ENCODE data around the gene NOSTRIN.

NOSTRIN gene

DNA sequence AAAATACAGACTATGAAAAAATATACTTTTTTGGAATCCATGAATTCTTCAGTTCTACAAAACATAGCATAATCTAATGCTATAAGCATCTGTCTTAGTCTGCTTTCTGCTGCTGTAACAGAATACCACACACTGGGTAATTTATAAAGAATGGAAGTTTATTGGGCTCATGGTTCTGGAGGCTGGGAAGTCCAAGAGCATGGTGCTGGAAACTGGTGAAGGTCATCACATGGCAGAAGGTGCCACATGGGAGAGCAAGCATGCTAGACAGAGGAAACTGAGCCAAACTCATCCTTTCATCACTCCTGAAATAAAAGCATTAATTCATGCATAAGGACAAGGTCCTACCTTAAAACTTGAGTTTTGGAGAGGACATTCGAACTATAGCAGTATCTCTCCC, 26.6 kb upstream of the NOSTRIN start:
- in situ Hi-C loops (cut with HindIII; ENCODE audit: low sequenced_read_pairs), result no loop called here
- no peak for DNase-seq (ENCODE audit: low read depth)
- H3K4me3 ChIP-seq (ENCODE audit: low read depth, low read length), result no peak overlapping the region
- no peak for TF ChIP-seq CTCF (IDR thresholded peaks at IDR 0.05; ENCODE audit: low read depth, low read length, missing control alignments)

- DNase-seq (ENCODE audit: low read depth), result no peak
- no peak overlapping the region for H3K4me3 ChIP-seq (ENCODE audit: low read depth, low read length)
- no peak for TF ChIP-seq CTCF (IDR thresholded peaks at IDR 0.05; ENCODE audit: low read depth, low read length, missing control alignments)
- in situ Hi-C loops (cut with HindIII; ENCODE audit: low sequenced_read_pairs), result no loop called here
Measured at GRCh38 chr2:168780669-168781071, 21.8 kb upstream of the NOSTRIN start.

DNA sequence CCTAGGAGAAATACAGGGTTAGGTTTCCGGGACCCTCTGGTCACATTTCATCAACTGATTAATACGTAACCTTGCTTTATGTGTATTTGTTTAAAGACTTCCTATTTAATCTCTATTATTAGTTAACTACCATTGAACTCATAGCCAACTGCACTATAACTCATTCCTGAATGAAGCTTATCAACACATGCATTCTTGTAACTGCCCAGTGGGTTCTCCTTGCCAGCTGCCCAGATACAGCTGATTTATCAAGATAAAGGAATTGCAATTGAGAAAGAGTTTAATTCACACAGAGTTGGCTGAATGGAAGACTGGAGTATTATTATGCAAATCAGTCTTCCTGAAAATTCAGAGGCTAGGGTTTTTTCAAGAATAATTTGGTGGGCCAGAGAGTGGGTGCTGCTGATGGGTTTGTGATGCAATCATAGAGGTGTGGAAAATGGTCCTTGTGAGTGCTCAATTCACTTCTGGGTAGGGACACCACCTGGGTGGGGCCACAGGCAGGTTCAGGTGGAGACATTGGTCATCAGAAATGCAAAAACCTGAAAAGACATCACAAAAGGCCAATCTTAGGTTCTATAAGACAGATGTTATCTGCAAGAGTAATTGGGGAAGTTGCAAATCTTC, 21.1 kb upstream of the NOSTRIN start:
- TF ChIP-seq CTCF (IDR thresholded peaks at IDR 0.05; ENCODE audit: low read depth, low read length, missing control alignments), result no peak
- H3K4me3 ChIP-seq (ENCODE audit: low read depth, low read length), result no peak overlapping the region
- in situ Hi-C loops (cut with HindIII; ENCODE audit: low sequenced_read_pairs), result no loop called here
- DNase-seq (ENCODE audit: low read depth), result no peak

DNA sequence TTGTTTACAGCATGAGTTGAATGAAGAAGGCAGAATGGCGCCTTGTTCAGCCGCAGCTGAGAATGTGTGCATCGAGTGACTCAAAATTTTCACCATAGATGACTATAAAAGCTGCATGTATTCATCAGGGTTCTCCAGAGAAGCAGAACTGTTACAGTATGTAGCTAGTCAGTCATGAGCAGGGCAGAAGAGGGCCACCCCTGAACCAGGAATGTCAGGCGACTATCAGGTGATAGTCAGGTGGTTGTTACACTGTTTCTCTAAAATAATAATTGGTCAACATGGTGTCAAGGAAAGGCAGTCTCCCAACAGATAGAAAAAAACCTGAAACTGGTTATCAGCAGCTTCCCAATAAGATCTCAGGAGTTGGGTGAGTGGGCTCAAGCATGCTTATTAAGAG, 20.2 kb upstream of the NOSTRIN start:
- no peak overlapping the region for H3K4me3 ChIP-seq (ENCODE audit: low read depth, low read length)
- in situ Hi-C loops (cut with HindIII; ENCODE audit: low sequenced_read_pairs), result no loop called here
- DNase-seq (ENCODE audit: low read depth), result no peak
- TF ChIP-seq CTCF (IDR thresholded peaks at IDR 0.05; ENCODE audit: low read depth, low read length, missing control alignments), result no peak

DNA sequence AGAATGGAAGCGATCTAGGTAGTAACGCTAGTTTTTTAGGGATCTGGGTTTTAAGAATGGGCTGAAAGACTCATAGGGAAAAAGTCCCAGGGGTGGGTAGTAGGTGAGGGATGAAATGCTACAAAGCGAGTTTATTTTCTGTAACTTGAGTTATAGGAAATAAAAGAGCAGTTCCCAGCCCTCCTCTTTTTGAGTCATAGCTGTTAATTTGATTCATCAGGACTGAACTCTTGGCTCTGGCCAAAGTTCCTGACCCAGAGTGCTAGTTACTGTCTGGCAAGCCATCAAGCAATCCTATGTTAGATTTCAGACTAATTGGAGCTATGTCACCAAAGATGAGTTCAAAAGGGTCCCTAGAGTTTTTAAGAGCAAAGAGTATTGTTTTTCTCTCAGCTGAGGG, 17.4 kb upstream of the NOSTRIN start:
- in situ Hi-C loops (cut with HindIII; ENCODE audit: low sequenced_read_pairs), result no loop called here
- H3K4me3 ChIP-seq (ENCODE audit: low read depth, low read length), result no peak overlapping the region
- TF ChIP-seq CTCF (IDR thresholded peaks at IDR 0.05; ENCODE audit: low read depth, low read length, missing control alignments), result no peak
- DNase-seq (ENCODE audit: low read depth), result no peak

- no peak overlapping the region for H3K4me3 ChIP-seq (ENCODE audit: low read depth, low read length)
- in situ Hi-C loops (cut with HindIII; ENCODE audit: low sequenced_read_pairs), result no loop called here
- TF ChIP-seq CTCF (IDR thresholded peaks at IDR 0.05; ENCODE audit: low read depth, low read length, missing control alignments), result no peak
- DNase-seq (ENCODE audit: low read depth), result no peak
Measured at GRCh38 chr2:168787098-168787781, 15.2 kb upstream of the NOSTRIN start.
